SK-N-SH treated with all-trans-retinoic acid at 6 μM for 48 hours (cell line): ENCODE measurements around the gene TPBG.

ENCODE experiments used
- OSR1 ChIP-seq: fragments of 250-450 bp; sonication (Bioruptor Pico); IDR thresholded peaks from 2 replicates; pipeline ENCODE4 v1.8.0; 2022; ENCODE audit warnings: moderate library complexity, mild to moderate bottlenecking, inconsistent platforms
- PPARA ChIP-seq: fragments of 250-450 bp; sonication (Bioruptor Pico); IDR thresholded peaks from 2 replicates; pipeline ENCODE4 v1.5.0; 2020; ENCODE audit warnings: mild to moderate bottlenecking, borderline replicate concordance
- ZNF8 ChIP-seq: fragments of 450-650 bp; formaldehyde crosslinking; IDR thresholded peaks from 2 replicates; pipeline ENCODE4 v1.5.0; 2020; ENCODE audit warnings: mild to moderate bottlenecking, moderate library complexity

DNA sequence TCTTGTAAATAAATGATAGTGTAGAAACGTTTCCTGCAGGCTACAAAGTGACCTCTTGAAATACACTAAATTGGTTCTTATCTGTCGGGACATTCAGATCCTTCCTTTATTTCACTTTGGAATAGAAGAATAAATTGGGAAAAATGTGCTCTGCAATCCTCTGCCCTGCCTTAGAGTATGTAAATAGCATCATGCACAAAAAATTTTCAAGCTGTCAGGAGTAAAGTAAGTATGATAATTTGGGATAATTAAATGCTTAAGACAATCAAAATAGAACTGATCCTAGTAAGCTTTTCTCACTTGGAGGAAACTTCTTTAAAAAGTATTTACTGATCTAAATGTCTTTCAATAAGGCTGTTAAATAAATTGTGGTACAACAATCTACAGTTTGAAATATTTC, 3.1 kb upstream of the TPBG start:
- TF ChIP-seq OSR1: no peak
- TF ChIP-seq ZNF8: no peak
- TF ChIP-seq PPARA (CRISPR knock-in tag): no peak
